Effector memory CD8-positive, alpha-beta T cell (primary cell): ENCODE results near the gene CSF2RB.

Experiments
- ATAC-seq: fragments of 150-1000 bp; cut with Tn5 transposase; replicated peaks from 2 replicates; pipeline ENCODE4 v1.10.0; 2021; ENCODE audit warnings: mild to moderate bottlenecking, moderate library complexity
- DNase-seq, 3 experiments: peaks; one replicate each; pipeline ENCODE4 v3.0.0; 2021
- H3K27ac Mint-ChIP-seq, 2 donors: one replicate each; pipeline ENCODE4 v1.8.0; 2022; ENCODE audit warnings: mild to moderate bottlenecking in 2 of 2, mixed read lengths in 2 of 2, moderate library complexity in 2 of 2
- H3K27me3 Mint-ChIP-seq, 2 donors: one replicate each; pipeline ENCODE4 v1.8.0; 2022; ENCODE audit warnings: mixed read lengths in 2 of 2
- H3K36me3 Mint-ChIP-seq: one replicate; pipeline ENCODE4 v1.8.0; 2022; ENCODE audit warnings: mild to moderate bottlenecking, moderate library complexity, mixed read lengths; ENCODE audit not compliant: insufficient read depth
- H3K4me1 Mint-ChIP-seq, 2 donors: one replicate each; pipeline ENCODE4 v1.8.0; 2022; ENCODE audit warnings: low read depth in 2 of 2, mixed read lengths in 2 of 2
- H3K4me3 Mint-ChIP-seq, 2 donors: one replicate each; pipeline ENCODE4 v1.8.0; 2022; ENCODE audit warnings: mild to moderate bottlenecking in 2 of 2, mixed read lengths in 2 of 2, moderate library complexity in 2 of 2
- H3K9me3 Mint-ChIP-seq, 2 donors: one replicate each; pipeline ENCODE4 v1.8.0; 2022; ENCODE audit warnings: mixed read lengths in 2 of 2

The CSF2RB gene

GRCh38 chr22:36898690-36899089 is 14.7 kb upstream of the CSF2RB start:
- no peak for DNase-seq
- H3K27ac Mint-ChIP-seq: no peak overlapping the region
- no peak overlapping the region for H3K4me3 Mint-ChIP-seq
- no peak for ATAC-seq
- no peaks in the 10 kb centered on the region for H3K36me3 Mint-ChIP-seq
- H3K27me3 Mint-ChIP-seq: peaks cover 37 to 78% of the 10 kb centered on the region in 2 donors
- H3K9me3 Mint-ChIP-seq: peaks cover 2 to 11% of the 10 kb centered on the region in 2 donors
- H3K4me1 Mint-ChIP-seq: peaks cover 0 to 3% of the 10 kb centered on the region in 2 donors

DNA sequence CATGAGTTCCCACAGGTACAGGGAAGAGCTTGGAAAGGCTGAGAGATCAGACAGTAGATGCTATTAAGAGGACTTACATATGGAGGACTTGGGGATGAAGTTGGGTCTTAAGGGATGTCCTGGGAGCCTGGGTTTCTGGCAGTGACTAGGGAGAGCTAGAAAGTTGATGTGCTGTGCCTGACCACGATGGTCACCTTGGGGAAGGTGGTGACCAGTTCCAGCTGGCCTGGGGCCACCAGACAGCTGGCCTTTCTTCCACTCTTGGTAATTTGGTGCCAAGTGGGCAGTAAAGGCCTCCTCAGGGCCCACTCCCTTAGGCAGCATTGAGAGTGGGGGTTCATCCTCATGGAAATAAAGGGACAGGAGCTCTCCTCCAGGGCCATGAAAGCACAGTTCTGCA is 13.9 kb upstream of the CSF2RB start:
- H3K36me3 Mint-ChIP-seq: no peaks in the 10 kb centered on the region
- peaks cover 0 to 3% of the 10 kb centered on the region in 2 donors for H3K4me1 Mint-ChIP-seq
- no peak overlapping the region for H3K27ac Mint-ChIP-seq
- no peak overlapping the region for H3K4me3 Mint-ChIP-seq
- DNase-seq (no peak), ATAC-seq (no peak)
- peaks cover 2 to 11% of the 10 kb centered on the region in 2 donors for H3K9me3 Mint-ChIP-seq
- H3K27me3 Mint-ChIP-seq: peaks cover 45 to 86% of the 10 kb centered on the region in 2 donors

- no peak for DNase-seq
- Mint-ChIP-seq H3K4me1 (peaks cover 0 to 3% of the 10 kb centered on the region in 2 donors), H3K9me3 (peaks cover 0 to 8% of the 10 kb centered on the region in 2 donors), H3K36me3 (no peaks in the 10 kb centered on the region), H3K27ac (no peak overlapping the region), H3K4me3 (no peak overlapping the region), H3K27me3 (peaks cover 51 to 93% of the 10 kb centered on the region in 2 donors)
- ATAC-seq: no peak
These were observed 13.2 kb upstream of the CSF2RB start for GRCh38 chr22:36900225-36900624.

DNA sequence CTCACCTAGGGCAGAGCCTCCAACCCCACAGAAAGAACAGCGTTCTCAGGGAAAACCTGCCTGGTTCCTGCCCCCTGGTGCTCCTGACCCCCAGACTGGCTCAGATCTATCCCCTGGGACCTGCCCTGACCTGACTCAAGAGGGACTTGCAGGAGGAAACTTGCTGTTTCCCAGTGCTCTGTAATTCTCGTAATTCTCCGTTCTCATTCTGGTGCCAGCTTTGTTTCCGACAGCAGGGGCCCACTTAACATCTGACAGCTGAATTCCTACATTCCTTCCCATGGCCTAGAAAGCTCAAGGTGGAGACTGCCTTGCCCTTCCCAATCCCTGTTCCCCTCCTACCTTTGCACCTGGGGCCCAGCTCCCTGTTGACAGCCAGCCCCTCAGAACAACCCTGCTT is 12.5 kb upstream of the CSF2RB start:
- H3K27ac Mint-ChIP-seq: peak overlapping the region in 1 of 2 donors; percentile 44

DNA sequence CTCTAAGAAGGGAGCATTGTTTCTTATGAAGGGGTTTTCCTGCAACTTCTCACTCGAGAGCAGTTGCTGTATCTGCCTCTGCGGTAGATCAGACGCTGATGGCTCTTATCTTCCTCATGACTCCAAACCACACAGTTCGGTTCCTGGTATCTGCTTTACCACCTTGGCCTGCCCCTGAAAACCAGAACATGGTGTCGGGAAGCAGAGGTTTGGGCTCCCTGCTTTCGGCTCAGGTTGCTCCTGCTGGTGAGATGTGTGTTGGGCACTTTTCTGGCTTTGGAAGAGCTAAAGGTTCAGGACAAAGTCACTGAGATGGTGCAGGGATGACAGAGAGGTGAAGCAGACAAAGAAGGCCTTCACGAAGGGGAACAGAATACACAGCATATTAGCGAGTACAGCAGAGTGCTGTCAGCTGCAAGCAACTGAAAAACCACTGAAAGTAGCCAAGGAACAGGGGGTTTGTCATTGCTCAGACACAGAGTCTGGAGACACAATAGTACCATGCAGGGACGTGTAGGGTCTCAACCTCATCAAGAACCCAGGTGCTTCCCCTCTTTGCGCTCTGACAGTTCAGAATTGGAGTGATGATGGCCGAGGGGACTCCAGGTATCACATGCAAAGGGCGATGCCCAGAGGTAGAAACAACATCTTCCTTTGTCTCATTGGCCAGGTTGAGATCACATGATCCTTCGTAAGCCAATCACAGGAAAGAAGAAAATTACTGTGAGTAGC is 11.9 kb upstream of the CSF2RB start:
- no peaks in the 10 kb centered on the region for H3K36me3 Mint-ChIP-seq
- ATAC-seq: peak; percentile 16
- DNase-seq: no peak
- H3K4me1 Mint-ChIP-seq: peaks cover 0 to 3% of the 10 kb centered on the region in 2 donors
- H3K27me3 Mint-ChIP-seq: peaks cover 59 to 100% of the 10 kb centered on the region in 2 donors
- H3K4me3 Mint-ChIP-seq: no peak overlapping the region
- no peaks in the 10 kb centered on the region for H3K9me3 Mint-ChIP-seq
- H3K27ac Mint-ChIP-seq: peak overlapping the region in 1 of 2 donors; percentile 44

More for the DNA sequence above, 12.5 kb upstream of the CSF2RB start:
- H3K4me1 Mint-ChIP-seq: peaks cover 0 to 3% of the 10 kb centered on the region in 2 donors
- peaks cover 0 to 6% of the 10 kb centered on the region in 2 donors for H3K9me3 Mint-ChIP-seq
- DNase-seq: no peak
- no peaks in the 10 kb centered on the region for H3K36me3 Mint-ChIP-seq
- no peak for ATAC-seq
- H3K4me3 Mint-ChIP-seq: no peak overlapping the region
- peaks cover 53 to 100% of the 10 kb centered on the region in 2 donors for H3K27me3 Mint-ChIP-seq

DNA sequence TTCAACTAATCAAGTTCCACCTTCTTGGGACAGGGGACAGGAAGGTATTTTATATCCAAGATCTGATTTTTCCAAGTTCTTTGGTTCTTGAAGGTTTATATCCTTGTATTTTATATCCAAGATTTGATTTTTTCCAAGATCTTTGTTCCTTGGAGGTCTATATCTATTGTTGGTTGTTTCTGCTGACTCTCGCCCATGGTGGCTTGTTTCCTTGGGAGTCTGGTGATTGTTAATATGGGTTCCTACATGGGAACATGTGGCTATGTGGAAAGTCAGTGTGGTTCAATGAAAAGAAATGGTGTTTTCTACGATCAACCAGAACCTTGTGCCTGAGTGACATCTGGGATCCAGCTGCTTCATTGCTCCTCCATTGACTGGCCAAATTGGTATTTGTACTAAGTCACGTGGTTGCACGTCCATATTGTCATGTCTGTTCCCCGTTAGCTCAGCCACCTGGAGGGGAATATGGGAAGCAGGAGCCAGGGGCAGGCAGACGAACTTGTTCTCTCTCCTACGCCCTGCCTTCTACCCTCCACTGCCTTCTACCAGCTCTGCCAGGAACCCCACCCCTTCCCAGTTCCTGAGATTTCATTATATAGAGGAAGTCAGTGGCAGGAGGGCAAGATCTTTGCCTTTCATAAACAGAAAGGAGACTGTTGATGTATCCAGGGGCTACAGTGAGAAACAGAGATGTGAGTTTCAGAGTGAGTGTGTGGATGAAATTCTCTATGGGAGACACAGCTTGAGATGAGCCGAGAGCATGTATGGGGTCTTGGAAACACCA is 11.1 kb upstream of the CSF2RB start:
- DNase-seq (no peak), ATAC-seq (no peak)
- Mint-ChIP-seq H3K27me3 (peaks cover 59 to 96% of the 10 kb centered on the region in 2 donors), H3K9me3 (no peaks in the 10 kb centered on the region), H3K27ac (no peak overlapping the region), H3K36me3 (no peaks in the 10 kb centered on the region), H3K4me1 (peaks cover 0 to 3% of the 10 kb centered on the region in 2 donors), H3K4me3 (no peak overlapping the region)

- ATAC-seq (no peak), DNase-seq (no peak)
- H3K36me3 Mint-ChIP-seq: no peaks in the 10 kb centered on the region
- H3K9me3 Mint-ChIP-seq: no peaks in the 10 kb centered on the region
- peaks cover 0 to 3% of the 10 kb centered on the region in 2 donors for H3K4me1 Mint-ChIP-seq
- H3K27me3 Mint-ChIP-seq: peaks cover 56 to 91% of the 10 kb centered on the region in 2 donors
- no peak overlapping the region for H3K27ac Mint-ChIP-seq
- no peak overlapping the region for H3K4me3 Mint-ChIP-seq
These were observed 9.1 kb upstream of the CSF2RB start for GRCh38 chr22:36904260-36904880.

GRCh38 chr22:36907253-36908195 is 5.9 kb upstream of the CSF2RB start:
- no peaks in the 10 kb centered on the region for H3K4me1 Mint-ChIP-seq
- H3K4me3 Mint-ChIP-seq: no peak overlapping the region
- no peaks in the 10 kb centered on the region for H3K36me3 Mint-ChIP-seq
- DNase-seq (no peak), ATAC-seq (no peak)
- H3K27ac Mint-ChIP-seq: no peak overlapping the region
- no peaks in the 10 kb centered on the region for H3K9me3 Mint-ChIP-seq
- H3K27me3 Mint-ChIP-seq: peaks cover 54 to 85% of the 10 kb centered on the region in 2 donors

DNA sequence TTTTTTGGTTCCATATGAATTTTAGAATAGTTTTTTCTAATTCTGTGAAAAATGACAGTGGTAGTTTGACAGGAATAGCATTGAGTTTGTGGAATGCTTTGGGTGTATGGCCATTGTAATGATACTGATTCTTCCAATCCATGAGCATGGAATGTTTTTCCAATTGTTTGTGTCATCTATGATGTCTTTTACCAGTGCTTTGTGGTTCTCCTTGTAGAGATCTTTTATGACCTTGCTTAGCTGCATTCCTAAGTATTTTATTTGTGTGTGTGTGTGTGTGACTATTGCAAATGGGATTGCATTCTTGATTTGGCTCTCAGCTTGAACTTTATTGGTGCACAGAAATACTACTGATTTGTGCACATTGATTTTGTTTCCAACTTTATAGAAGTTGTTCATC is 3.0 kb upstream of the CSF2RB start:
- ATAC-seq: no peak
- Mint-ChIP-seq H3K4me1 (no peaks in the 10 kb centered on the region), H3K9me3 (no peaks in the 10 kb centered on the region), H3K27me3 (peaks cover 47 to 83% of the 10 kb centered on the region in 2 donors), H3K4me3 (no peak overlapping the region), H3K36me3 (no peaks in the 10 kb centered on the region), H3K27ac (no peak overlapping the region)
- DNase-seq: no peak

GRCh38 chr22:36911887-36912661 is 1.4 kb upstream of the CSF2RB start:
- no peak overlapping the region for H3K4me3 Mint-ChIP-seq
- no peaks in the 10 kb centered on the region for H3K4me1 Mint-ChIP-seq
- H3K27ac Mint-ChIP-seq: no peak overlapping the region
- DNase-seq (no peak), ATAC-seq (no peak)
- H3K9me3 Mint-ChIP-seq: no peaks in the 10 kb centered on the region
- H3K27me3 Mint-ChIP-seq: peaks cover 41 to 76% of the 10 kb centered on the region in 2 donors
- H3K36me3 Mint-ChIP-seq: no peaks in the 10 kb centered on the region

- no peaks in the 10 kb centered on the region for H3K36me3 Mint-ChIP-seq
- peaks cover 44 to 76% of the 10 kb centered on the region in 2 donors for H3K27me3 Mint-ChIP-seq
- DNase-seq (no peak), ATAC-seq (no peak)
- no peaks in the 10 kb centered on the region for H3K4me1 Mint-ChIP-seq
- H3K9me3 Mint-ChIP-seq: no peaks in the 10 kb centered on the region
- H3K27ac Mint-ChIP-seq: peak overlapping the region in 1 of 2 donors; percentile 33
- no peak overlapping the region for H3K4me3 Mint-ChIP-seq
These were observed 568 bp upstream of the CSF2RB start for GRCh38 chr22:36912694-36913426.

DNA sequence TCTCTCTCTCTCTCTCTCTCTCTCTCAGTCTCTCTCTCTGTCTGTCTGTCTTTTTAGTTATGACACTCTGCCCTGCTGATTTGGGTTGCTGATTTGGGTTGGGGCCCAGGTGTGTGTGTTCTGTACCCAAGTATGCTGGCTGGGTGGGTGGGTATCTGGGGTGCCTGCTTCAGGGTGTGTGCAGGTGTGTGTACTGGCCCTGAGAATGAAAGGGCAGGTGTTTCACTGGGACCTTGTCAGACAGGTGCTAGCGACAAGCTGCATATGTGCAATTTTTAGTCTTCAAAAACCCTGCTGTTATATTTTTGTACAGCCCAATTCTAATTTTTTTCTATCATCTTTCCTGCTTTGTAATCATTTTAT is 943 bp downstream of the CSF2RB start:
- no peak for DNase-seq
- H3K4me3 Mint-ChIP-seq: peak overlapping the region in 1 of 2 donors; percentile 31
- ATAC-seq: no peak
- no peak overlapping the region for H3K27ac Mint-ChIP-seq
- H3K9me3 Mint-ChIP-seq: no peaks in the 10 kb centered on the region
- peaks cover 42 to 78% of the 10 kb centered on the region in 2 donors for H3K27me3 Mint-ChIP-seq
- H3K36me3 Mint-ChIP-seq: no peaks in the 10 kb centered on the region
- no peaks in the 10 kb centered on the region for H3K4me1 Mint-ChIP-seq
